Measurements from ENCODE around the gene CAMTA1.

Gene CAMTA1

GRCh38 chr1:7810395-7810794 lies 1025.1 kb downstream of the CAMTA1 start:
- no peak for TF ChIP-seq CTCF (conservative IDR thresholded peaks at IDR 0.05; ENCODE audit: low read depth, low read length)
- no peak overlapping the region for H3K4me3 ChIP-seq (ENCODE audit: low read length)
- peak; percentile 68 for DNase-seq (ENCODE audit: low read depth)

GRCh38 chr1:7811476-7811875 lies 1026.2 kb downstream of the CAMTA1 start:
- no peak for TF ChIP-seq CTCF (conservative IDR thresholded peaks at IDR 0.05; ENCODE audit: low read depth, low read length)
- no peak for DNase-seq (ENCODE audit: low read depth)
- no peak overlapping the region for H3K4me3 ChIP-seq (ENCODE audit: low read length)

DNA sequence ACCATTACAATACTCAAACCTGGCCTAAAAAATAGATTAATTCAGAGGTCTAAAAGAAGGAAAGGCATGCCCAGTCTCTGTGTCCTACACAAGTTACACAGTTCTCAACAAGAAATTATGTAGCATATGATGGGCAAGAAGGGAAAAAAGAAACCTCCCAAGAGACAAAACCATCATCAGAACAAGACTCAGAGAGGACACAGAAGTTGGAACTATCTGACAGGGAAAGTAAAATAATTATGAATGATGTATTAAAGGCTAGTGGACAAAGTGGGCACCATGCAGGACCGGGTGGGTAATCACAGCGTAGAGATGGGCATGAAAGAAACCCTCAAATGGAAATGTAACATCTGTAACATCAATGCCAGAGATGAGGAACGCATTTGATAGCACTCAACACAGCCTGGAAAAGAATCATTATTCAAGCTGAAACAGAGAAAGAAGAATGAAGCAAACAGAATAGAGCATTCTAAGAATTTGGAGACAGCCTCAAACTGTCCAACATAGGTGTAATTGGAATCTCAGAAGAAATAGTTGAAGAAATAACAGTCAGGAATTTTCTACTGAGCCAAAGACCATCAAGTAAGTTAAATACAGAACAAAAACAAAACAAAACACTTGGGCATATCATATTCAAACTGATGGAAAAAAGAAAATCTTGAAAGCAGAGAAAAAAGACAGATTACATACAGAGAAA lies 1028.6 kb downstream of the CAMTA1 start:
- DNase-seq (ENCODE audit: low read depth): no peak
- H3K4me3 ChIP-seq (ENCODE audit: low read length): no peak overlapping the region
- no peak for TF ChIP-seq CTCF (conservative IDR thresholded peaks at IDR 0.05; ENCODE audit: low read depth, low read length)

Measured in retinal pigment epithelial cell (primary cell).